GM19043 (cell line): ENCODE data around the gene PCLO.
"Not testable (repeated sequence)": the region's sequence is repeated elsewhere in the genome, so short reads cannot be mapped to it uniquely, and the experiment has no call there.

Experiments used
- ATAC-seq: cut with Tn5 transposase; IDR thresholded peaks from one replicate; pipeline ENCODE4 v1.9.1; 2021; ENCODE audit warnings: low read depth; ENCODE audit not compliant: unreplicated experiment

The PCLO gene

DNA sequence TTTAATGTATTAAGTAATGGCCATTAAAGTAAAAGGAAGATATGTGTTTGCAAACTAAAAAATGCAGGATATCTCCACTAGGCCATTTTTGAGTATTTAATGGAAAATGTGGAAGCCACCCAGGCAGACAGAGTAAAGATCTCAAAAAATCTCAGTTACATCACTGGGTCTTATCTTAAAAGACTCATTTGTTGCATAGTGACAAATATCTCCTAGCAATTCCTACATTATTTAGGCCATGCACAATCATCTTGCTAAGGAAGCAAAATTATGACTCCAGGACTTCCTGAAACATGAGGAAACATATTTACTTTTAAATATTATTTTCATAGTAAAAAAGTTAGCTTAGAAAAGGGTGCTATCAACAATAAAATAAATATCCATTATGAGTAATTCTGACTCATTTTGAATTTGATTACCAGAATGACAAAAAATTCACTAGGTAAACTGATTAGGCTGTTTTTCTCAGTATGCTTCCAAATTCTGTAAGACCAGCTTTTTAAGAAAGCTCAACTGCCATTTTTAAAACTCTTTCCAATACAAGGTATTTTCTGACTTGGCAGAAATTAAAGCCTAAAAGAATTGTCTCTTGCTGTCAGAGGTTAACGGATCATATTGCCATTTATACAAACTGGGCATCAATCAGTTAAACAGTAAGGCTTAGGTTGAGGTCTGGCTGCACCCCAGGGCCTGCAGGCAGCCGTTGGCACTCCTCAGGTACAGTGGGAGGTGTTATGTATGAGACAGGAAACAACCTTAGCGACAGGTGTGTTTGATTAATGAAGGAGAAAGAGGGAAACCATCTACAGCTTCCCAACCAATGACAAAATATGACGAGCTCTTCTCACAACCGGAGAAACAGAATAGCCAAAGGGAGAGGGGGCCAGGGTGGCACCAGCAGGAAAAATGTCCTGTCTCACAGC, 31.8 kb downstream of the PCLO start:
- ATAC-seq = no peak

DNA sequence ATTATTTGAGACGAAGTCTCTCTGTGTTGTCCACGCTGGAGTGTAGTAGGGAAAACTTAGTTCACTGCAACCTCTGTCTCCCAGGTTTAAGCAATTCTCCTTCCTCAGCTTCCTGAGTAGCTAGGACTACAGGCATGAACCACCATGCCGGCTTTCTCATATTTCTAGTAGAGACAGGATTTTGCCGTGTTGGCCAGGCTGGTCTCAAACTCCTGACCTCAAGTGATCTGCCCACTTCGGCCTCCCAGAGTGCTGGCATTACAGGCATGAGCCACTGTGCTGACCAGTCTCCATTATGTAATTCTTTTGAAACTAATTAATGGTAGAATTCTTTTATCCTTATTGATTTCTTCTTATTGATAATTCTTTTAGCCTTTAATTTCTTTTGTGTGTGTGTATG, 32.5 kb downstream of the PCLO start:
- no peak for ATAC-seq

GRCh38 chr7:83119494-83119893, 43.2 kb downstream of the PCLO start:
- ATAC-seq = no peak

GRCh38 chr7:83119026-83119382, 43.7 kb downstream of the PCLO start:
- ATAC-seq = no peak

GRCh38 chr7:83118347-83119025, 44.2 kb downstream of the PCLO start:
- ATAC-seq = no peak

DNA sequence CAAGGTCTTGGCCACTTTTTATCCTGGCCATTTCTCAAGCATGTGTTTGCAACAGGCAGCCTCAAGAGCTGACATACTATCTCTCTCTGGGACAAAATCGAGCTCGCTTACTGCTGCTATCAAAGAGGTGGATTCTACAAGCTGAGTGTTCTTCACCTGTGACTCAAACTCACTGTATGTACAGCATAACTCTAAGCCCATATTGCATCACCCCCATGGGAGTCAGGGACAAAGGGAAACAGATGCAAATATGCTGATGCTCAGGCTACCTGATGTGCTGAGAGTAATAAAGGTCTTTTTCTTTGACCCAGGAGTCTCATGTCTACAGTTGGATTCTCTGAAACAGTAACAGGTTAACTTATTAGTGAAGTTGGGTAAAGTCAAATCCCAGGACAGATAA, 45.2 kb downstream of the PCLO start:
- ATAC-seq = no peak

- ATAC-seq = no peak
These were observed 51.3 kb downstream of the PCLO start for GRCh38 chr7:83111391-83111790.

DNA sequence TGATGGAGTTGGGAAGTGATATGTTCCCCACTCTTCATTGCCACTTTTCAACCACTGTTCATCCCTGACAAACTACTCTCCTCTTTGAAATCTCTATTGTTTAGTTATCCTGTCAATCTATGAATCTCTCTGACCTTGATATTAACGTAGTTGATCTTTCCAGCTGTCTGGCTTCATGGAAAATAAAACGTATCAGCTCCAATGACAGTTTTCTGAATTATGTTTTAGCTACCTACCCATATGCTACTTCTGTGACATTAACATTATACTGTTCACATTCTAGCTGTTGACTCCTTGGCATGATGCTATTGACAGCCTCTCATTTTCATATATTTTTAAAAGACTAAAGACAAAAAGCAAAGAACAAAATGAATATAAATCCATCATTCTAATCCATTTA, 53.3 kb downstream of the PCLO start:
- no peak for ATAC-seq

DNA sequence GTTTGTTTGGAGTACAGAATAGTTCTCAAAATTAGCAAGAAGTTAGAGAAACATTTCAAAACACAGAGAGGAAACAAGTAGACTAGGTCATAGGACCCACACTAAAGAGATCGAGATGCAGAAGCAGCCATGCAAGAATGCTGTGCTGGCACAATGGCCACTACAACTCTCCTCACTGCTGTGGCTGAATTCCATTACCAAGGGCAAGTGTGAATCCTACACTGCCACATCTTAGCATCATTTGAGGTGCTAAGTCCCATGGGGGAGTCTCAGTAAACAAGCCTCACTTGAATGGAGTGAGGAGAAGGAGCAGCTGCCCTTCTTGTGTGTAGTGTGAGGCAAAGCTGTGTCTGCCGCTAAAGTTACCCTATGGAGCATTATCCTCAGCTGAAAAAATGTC, 56.7 kb downstream of the PCLO start:
- no peak for ATAC-seq

GRCh38 chr7:83105063-83105462, 57.6 kb downstream of the PCLO start:
- ATAC-seq = no peak

DNA sequence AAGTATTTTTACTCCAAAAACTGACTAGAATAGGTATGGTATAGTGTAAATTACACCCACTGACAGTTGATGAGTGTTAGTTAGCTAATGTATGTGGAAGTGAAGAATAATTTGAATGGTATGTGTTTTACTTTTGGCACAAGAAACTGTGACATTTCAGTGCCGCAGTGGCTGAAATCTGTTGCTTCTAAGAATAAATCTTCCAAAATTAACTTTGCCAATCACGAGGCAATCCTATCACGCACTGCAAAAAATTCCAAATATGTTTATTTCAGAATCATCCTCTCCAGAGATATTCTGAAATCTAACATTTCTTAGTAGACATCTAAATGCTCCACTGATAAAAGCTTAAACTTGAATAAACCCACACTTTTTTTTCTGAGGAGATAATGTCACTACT, 61.2 kb downstream of the PCLO start:
- no peak for ATAC-seq

- ATAC-seq = no peak
These were observed 66.6 kb downstream of the PCLO start for GRCh38 chr7:83096065-83096580.

- no peak for ATAC-seq
These were observed 77.4 kb downstream of the PCLO start for GRCh38 chr7:83085299-83085698.

- ATAC-seq = not testable (repeated sequence)
These were observed 82.8 kb downstream of the PCLO start for GRCh38 chr7:83079879-83080278.

DNA sequence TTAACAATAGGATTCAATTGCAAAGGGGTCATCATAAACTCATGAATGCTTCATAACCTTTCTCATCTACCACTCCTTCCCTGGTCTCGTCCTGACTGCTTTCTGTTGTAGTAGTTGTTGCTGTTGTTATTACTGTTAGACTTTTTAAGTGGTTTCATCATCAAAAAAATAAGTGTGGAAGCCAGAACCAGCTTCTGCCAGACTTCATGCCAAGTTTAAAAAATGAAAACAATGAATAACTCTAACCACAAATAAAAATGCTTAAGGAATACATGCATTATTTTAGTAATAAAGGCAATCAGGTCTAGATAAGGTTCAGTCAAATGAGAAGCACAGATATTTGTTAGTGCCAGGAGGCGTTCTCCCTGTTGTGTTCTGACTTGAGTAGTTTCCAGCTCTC, 85.4 kb downstream of the PCLO start:
- ATAC-seq = no peak

DNA sequence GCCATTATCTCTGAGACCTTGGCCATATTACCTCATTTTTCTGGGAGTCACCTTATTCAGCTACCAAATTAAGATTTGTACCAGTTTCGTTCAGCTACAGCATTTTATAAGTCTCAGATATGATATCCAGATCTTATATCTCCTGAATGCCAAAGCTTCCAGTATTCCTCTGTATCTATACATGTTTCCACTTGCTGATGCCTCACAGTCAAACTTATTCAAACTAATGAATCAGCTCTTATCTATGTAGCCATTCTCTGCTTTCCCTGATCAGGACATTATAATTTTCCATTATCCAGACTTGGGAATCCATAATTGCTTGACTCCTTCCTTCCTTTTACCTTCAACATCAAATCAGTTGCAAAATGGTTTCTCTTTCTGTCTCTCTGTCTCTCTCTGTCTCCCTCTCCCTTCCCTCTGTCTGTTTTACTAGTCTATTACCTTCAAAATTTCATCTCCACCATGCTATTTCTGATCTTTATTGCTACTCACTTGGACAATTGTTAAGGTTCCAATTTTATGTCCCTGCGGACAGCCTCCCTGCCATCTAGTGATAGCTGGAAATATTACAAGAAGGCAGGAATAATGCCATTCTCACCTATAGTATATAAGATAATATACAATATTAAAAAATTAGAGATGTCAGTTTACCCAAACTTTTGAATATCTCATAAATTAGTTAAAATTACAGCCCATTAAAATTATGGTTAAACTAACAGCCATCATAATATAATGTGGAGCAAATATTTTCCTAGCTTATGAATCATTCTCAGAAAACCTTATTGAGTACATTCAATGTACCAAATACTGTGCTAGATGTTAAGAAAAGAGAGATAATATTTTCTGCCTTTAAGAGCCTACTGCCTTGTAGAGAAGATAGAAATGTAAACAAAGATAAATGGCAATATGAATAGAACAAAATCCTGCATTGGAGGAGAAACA, 89.8 kb downstream of the PCLO start:
- ATAC-seq = no peak

DNA sequence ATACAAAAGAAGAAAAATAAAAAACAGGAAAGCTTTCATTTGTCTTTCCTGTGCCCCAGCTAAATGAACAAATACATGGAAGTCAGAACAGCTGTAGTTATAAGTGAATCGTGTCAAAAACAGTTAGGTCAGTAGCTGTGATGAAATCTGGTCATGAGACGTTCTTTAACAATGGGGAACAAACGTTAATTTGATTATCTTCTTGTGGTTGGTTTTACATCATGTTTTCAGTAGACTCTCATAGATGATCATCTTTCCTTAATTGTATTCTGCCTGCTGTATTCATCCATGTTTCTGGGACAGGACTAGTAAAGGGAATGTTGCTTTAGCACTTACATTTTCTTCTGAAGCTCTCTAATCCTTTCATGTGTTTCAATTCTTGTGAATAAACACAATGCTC, 97.0 kb downstream of the PCLO start:
- ATAC-seq = no peak

DNA sequence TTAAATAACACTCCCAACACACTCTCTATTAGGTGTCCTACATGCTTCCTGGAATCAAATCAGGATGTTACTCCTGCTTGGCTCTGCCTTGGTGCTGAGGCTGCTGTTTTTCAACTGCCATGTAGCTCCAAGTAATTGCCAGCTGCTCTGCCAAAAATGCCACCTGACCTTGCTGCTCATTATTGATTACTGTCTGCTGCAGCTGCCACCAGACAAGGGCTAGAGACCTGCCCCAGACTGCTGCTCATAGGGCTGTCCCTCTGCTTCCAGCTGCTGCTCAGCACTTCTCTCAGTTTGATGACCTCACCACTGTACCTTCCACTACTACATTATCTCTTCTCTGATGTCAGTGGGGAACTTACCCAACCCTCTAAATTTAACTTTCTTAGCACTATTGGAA, 102.5 kb downstream of the PCLO start:
- no peak for ATAC-seq

- ATAC-seq = no peak
These were observed 104.0 kb downstream of the PCLO start for GRCh38 chr7:83058667-83059066.

- ATAC-seq = no peak
These were observed 107.5 kb downstream of the PCLO start for GRCh38 chr7:83055197-83055596.

- no peak for ATAC-seq
These were observed 108.2 kb downstream of the PCLO start for GRCh38 chr7:83054472-83054871.
